ENCODE measurements around the gene ZC3H12C.

DNA sequence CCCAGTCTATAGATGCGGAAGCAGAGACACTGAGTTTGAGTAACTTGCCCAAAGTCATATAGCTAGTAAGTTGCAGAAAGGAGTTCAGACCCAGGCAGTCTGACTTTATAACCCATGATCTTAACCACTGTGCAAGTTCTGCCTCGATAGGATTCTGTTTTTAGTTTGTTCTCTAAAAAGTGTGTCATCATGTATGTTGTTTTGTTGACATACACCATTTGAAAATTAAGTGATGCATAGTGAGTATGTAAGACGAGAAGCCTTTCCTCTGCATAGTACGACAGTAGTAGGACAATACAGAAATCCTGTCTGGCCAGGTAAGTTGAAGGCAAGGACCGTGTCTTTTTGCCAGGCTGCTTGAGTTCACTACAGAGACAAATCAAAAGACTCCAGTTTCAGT lies 3.3 kb downstream of the ZC3H12C start:
- TF ChIP-seq, protein P1, sequence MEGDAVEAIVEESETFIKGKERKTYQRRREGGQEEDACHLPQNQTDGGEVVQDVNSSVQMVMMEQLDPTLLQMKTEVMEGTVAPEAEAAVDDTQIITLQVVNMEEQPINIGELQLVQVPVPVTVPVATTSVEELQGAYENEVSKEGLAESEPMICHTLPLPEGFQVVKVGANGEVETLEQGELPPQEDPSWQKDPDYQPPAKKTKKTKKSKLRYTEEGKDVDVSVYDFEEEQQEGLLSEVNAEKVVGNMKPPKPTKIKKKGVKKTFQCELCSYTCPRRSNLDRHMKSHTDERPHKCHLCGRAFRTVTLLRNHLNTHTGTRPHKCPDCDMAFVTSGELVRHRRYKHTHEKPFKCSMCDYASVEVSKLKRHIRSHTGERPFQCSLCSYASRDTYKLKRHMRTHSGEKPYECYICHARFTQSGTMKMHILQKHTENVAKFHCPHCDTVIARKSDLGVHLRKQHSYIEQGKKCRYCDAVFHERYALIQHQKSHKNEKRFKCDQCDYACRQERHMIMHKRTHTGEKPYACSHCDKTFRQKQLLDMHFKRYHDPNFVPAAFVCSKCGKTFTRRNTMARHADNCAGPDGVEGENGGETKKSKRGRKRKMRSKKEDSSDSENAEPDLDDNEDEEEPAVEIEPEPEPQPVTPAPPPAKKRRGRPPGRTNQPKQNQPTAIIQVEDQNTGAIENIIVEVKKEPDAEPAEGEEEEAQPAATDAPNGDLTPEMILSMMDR (conservative IDR thresholded peaks at IDR 0.05; ENCODE audit: low read depth, low read length), result no peak
- TF ChIP-seq POLR2A (IDR thresholded peaks at IDR 0.05; ENCODE audit: low read depth, low read length) (no peak), RFX5 (IDR thresholded peaks at IDR 0.05; ENCODE audit: low read depth, low read length) (no peak), SMC3 (IDR thresholded peaks at IDR 0.05; ENCODE audit: low read depth, low read length) (no peak)

All from IMR-90 (cell line).